Ascending aorta (tissue), 2 donors: Measurements from ENCODE around the gene CCP110. TPM values are rescaled to one million over a fixed set of nuclear protein-coding genes. Genes with fewer than 3 reads are reported as not detected.

Experiments used
- DNase-seq, 2 donors: peaks; one replicate each; pipeline ENCODE4 v3.0.0-alpha.2; 2019; ENCODE audit warnings: low spot score in 2 of 2
- H3K27ac ChIP-seq, 2 donors: fragments of 200-600 bp; sonication (generic); one replicate each; pipeline ENCODE4 v1.5.1; 2016 to 2017; ENCODE audit warnings: mild to moderate bottlenecking in 1 of 2
- H3K27me3 ChIP-seq: fragments of 200-600 bp; sonication (generic); one replicate; pipeline ENCODE4 v1.5.1; 2017
- H3K36me3 ChIP-seq, 2 donors: fragments of 200-600 bp; sonication (generic); one replicate each; pipeline ENCODE4 v1.5.1; 2016
- H3K4me1 ChIP-seq, 2 donors: fragments of 200-600 bp; sonication (generic); one replicate each; pipeline ENCODE4 v1.5.1; 2016 to 2017; ENCODE audit warnings: mild to moderate bottlenecking in 1 of 2
- H3K4me3 ChIP-seq, 2 donors: fragments of 200-600 bp; sonication (generic); one replicate each; pipeline ENCODE4 v1.5.1; 2016 to 2017; ENCODE audit warnings: mild to moderate bottlenecking in 1 of 2
- H3K9me3 ChIP-seq, 2 donors: fragments of 200-600 bp; sonication (generic); one replicate each; pipeline ENCODE4 v1.5.1; 2016
- CTCF ChIP-seq, 3 experiments: fragments of 200-600 bp in 2 of 3; fragments of 450-650 bp in 1 of 3; sonication (generic) in 2 of 3; IDR thresholded peaks; one replicate each; pipeline ENCODE4 v1.5.1; 2016 to 2019; ENCODE audit warnings: antibody characterized with exemption in 3 of 3, mild to moderate bottlenecking in 1 of 3, moderate library complexity in 1 of 3
- intact Hi-C: fragments of 100-400 bp; cut with DNase I; formaldehyde crosslinking; loops from one replicate; pipeline ENCODE4 v1.15.1; 2023
- total RNA-seq: library from RNA; depleted of rRNA; stranded (reverse); fragments of >200 nt; gene quantifications from one replicate; pipeline ENCODE4 v1.1.0, GENCODE V29; 2016

CCP110 gene
- total RNA-seq, 1 donor from 2014 or later: 6.1 TPM

GRCh38 chr16:19481769-19482168, 42.0 kb upstream of the CCP110 start:
- intact Hi-C loops: no loop called here
- Histone ChIP-seq H3K4me1 (no peaks in the 10 kb centered on the region), H3K9me3 (no peaks in the 10 kb centered on the region), H3K36me3 (no peaks in the 10 kb centered on the region), H3K4me3 (no peak overlapping the region), H3K27me3 (no peaks in the 10 kb centered on the region), H3K27ac (no peak overlapping the region)
- no peak for DNase-seq
- TF ChIP-seq CTCF (IDR thresholded peaks at IDR 0.05): no peak

- Histone ChIP-seq H3K4me1 (no peaks in the 10 kb centered on the region), H3K9me3 (no peaks in the 10 kb centered on the region), H3K27me3 (no peaks in the 10 kb centered on the region), H3K4me3 (no peak overlapping the region), H3K27ac (no peak overlapping the region), H3K36me3 (no peaks in the 10 kb centered on the region)
- intact Hi-C loops: no loop called here
- no peak for TF ChIP-seq CTCF (IDR thresholded peaks at IDR 0.05)
- DNase-seq: no peak
These were observed 41.5 kb upstream of the CCP110 start for GRCh38 chr16:19482291-19482690.

- no peaks in the 10 kb centered on the region for H3K36me3 ChIP-seq
- DNase-seq: no peak
- no peak overlapping the region for H3K4me3 ChIP-seq
- no peaks in the 10 kb centered on the region for H3K27me3 ChIP-seq
- H3K9me3 ChIP-seq: no peaks in the 10 kb centered on the region
- TF ChIP-seq CTCF (IDR thresholded peaks at IDR 0.05): no peak
- intact Hi-C loops: no loop called here
- H3K4me1 ChIP-seq: no peaks in the 10 kb centered on the region
- H3K27ac ChIP-seq: no peak overlapping the region
These were observed 39.6 kb upstream of the CCP110 start for GRCh38 chr16:19484096-19484495.

GRCh38 chr16:19485611-19486010, 38.1 kb upstream of the CCP110 start:
- intact Hi-C loops: no loop called here
- Histone ChIP-seq H3K27me3 (no peaks in the 10 kb centered on the region), H3K36me3 (no peaks in the 10 kb centered on the region), H3K9me3 (no peaks in the 10 kb centered on the region), H3K4me1 (no peaks in the 10 kb centered on the region), H3K27ac (no peak overlapping the region), H3K4me3 (no peak overlapping the region)
- no peak for TF ChIP-seq CTCF (IDR thresholded peaks at IDR 0.05)
- DNase-seq: no peak

GRCh38 chr16:19486051-19486450, 37.7 kb upstream of the CCP110 start:
- no peaks in the 10 kb centered on the region for H3K9me3 ChIP-seq
- DNase-seq: no peak
- TF ChIP-seq CTCF (IDR thresholded peaks at IDR 0.05): no peak
- H3K4me1 ChIP-seq: no peaks in the 10 kb centered on the region
- intact Hi-C loops: no loop called here
- no peaks in the 10 kb centered on the region for H3K36me3 ChIP-seq
- H3K27ac ChIP-seq: no peak overlapping the region
- no peaks in the 10 kb centered on the region for H3K27me3 ChIP-seq
- no peak overlapping the region for H3K4me3 ChIP-seq

GRCh38 chr16:19486750-19487325, 36.9 kb upstream of the CCP110 start:
- intact Hi-C loops: no loop called here
- no peaks in the 10 kb centered on the region for H3K27me3 ChIP-seq
- no peak for TF ChIP-seq CTCF (IDR thresholded peaks at IDR 0.05)
- no peaks in the 10 kb centered on the region for H3K4me1 ChIP-seq
- no peak overlapping the region for H3K27ac ChIP-seq
- DNase-seq: peak in 1 of 2 donors; percentile 12
- no peaks in the 10 kb centered on the region for H3K36me3 ChIP-seq
- no peaks in the 10 kb centered on the region for H3K9me3 ChIP-seq
- no peak overlapping the region for H3K4me3 ChIP-seq
